Hematopoietic multipotent progenitor cell treated with erythropoietin and hydrocortisone succinate and interleukin-3 and kit ligand, for 8 days (in vitro differentiated cells): ENCODE measurements around the gene XXYLT1.
A peak's percentile ranks its signal among the peaks of the same experiment; 100 is the strongest.

Experiments used
- DNase-seq: peaks from one replicate; pipeline ENCODE4 v3.0.0-alpha.2; 2015

The XXYLT1 gene

GRCh38 chr3:195149292-195150030 lies 121.5 kb downstream of the XXYLT1 start:
- DNase-seq, result peak; percentile 71

- DNase-seq, result peak; percentile 37
Observed at GRCh38 chr3:195148549-195148948, 122.4 kb downstream of the XXYLT1 start.

- peak; percentile 56 for DNase-seq
Observed at GRCh38 chr3:195147649-195148080, 123.3 kb downstream of the XXYLT1 start.

- no peak for DNase-seq
Observed at GRCh38 chr3:195146131-195146530, 124.8 kb downstream of the XXYLT1 start.

GRCh38 chr3:195145579-195145978 lies 125.4 kb downstream of the XXYLT1 start:
- DNase-seq, result no peak

GRCh38 chr3:195143221-195143620 lies 127.7 kb downstream of the XXYLT1 start:
- DNase-seq, result no peak

GRCh38 chr3:195142519-195142918 lies 128.4 kb downstream of the XXYLT1 start:
- DNase-seq, result no peak

- peak; percentile 85 for DNase-seq
Observed at GRCh38 chr3:195140816-195141793, 129.9 kb downstream of the XXYLT1 start.

GRCh38 chr3:195140410-195140809 lies 130.5 kb downstream of the XXYLT1 start:
- DNase-seq, result no peak

GRCh38 chr3:195139876-195140240 lies 131.1 kb downstream of the XXYLT1 start:
- no peak for DNase-seq

- no peak for DNase-seq
Observed at GRCh38 chr3:195139091-195139875, 131.7 kb downstream of the XXYLT1 start.

- no peak for DNase-seq
Observed at GRCh38 chr3:195137638-195138588, 133.0 kb downstream of the XXYLT1 start.

GRCh38 chr3:195135917-195136316 lies 135.0 kb downstream of the XXYLT1 start:
- no peak for DNase-seq

GRCh38 chr3:195134431-195134830 lies 136.5 kb downstream of the XXYLT1 start:
- no peak for DNase-seq

GRCh38 chr3:195133462-195133861 lies 137.5 kb downstream of the XXYLT1 start:
- DNase-seq, result no peak

- no peak for DNase-seq
Observed at GRCh38 chr3:195133013-195133412, 137.9 kb downstream of the XXYLT1 start.

- no peak for DNase-seq
Observed at GRCh38 chr3:195131176-195131575, 139.8 kb downstream of the XXYLT1 start.

- no peak for DNase-seq
Observed at GRCh38 chr3:195129644-195130492, 141.1 kb downstream of the XXYLT1 start.

- DNase-seq, result no peak
Observed at GRCh38 chr3:195129072-195129643, 141.8 kb downstream of the XXYLT1 start.
